MM.1S (cell line): Measurements from ENCODE around the gene PARD3.
A peak's percentile ranks its signal among the peaks of the same experiment; 100 is the strongest.

Source experiments
- DNase-seq: peaks from one replicate; pipeline ENCODE4 v3.0.0-alpha.2; 2015
- H2AFZ ChIP-seq: fragments of 300-600 bp; sonication (generic); 2 replicates; pipeline ENCODE4 v1.6.0; 2016; ENCODE audit warnings: antibody characterized with exemption, low read length
- H3F3A ChIP-seq: fragments of 300-600 bp; sonication (generic); 2 replicates; pipeline ENCODE4 v1.6.1; 2016; ENCODE audit warnings: mild to moderate bottlenecking, antibody characterized with exemption, low read length, moderate library complexity, mixed read lengths; ENCODE audit not compliant: insufficient read depth
- H3K27ac ChIP-seq: fragments of 300-600 bp; sonication (generic); 2 replicates; pipeline ENCODE4 v1.5.1; 2016; ENCODE audit warnings: mild to moderate bottlenecking, low read length
- H3K27me3 ChIP-seq: fragments of 300-600 bp; sonication (generic); replicated peaks from 2 replicates; pipeline ENCODE4 v1.6.0; 2016; ENCODE audit warnings: low read length; ENCODE audit not compliant: insufficient read depth
- H3K36me3 ChIP-seq: fragments of 300-600 bp; sonication (generic); replicated peaks from 2 replicates; pipeline ENCODE4 v1.6.1; 2016; ENCODE audit warnings: mild to moderate bottlenecking, low read length, mixed read lengths; ENCODE audit not compliant: insufficient read depth
- H3K4me1 ChIP-seq: fragments of 300-600 bp; sonication (generic); 2 replicates; pipeline ENCODE4 v1.6.1; 2016; ENCODE audit warnings: low read length, mixed read lengths
- H3K4me2 ChIP-seq: fragments of 300-600 bp; sonication (generic); 2 replicates; pipeline ENCODE4 v1.6.0; 2016; ENCODE audit warnings: low read depth, low read length
- H3K4me3 ChIP-seq: fragments of 300-600 bp; sonication (generic); 2 replicates; pipeline ENCODE4 v1.5.1; 2016; ENCODE audit warnings: low read length, mixed read lengths
- H3K79me2 ChIP-seq: fragments of 300-600 bp; sonication (generic); 2 replicates; pipeline ENCODE4 v1.6.1; 2016; ENCODE audit warnings: mixed run types, low read length, mixed read lengths
- H3K9ac ChIP-seq: fragments of 300-600 bp; sonication (generic); 2 replicates; pipeline ENCODE4 v1.6.1; 2016; ENCODE audit warnings: low read length, mixed read lengths
- H3K9me2 ChIP-seq: fragments of 300-600 bp; sonication (generic); replicated peaks from 2 replicates; pipeline ENCODE4 v1.6.1; 2016; ENCODE audit warnings: mild to moderate bottlenecking, low read length, mixed read lengths; ENCODE audit not compliant: insufficient read depth
- H3K9me3 ChIP-seq: fragments of 300-600 bp; sonication (generic); replicated peaks from 2 replicates; pipeline ENCODE4 v1.6.1; 2016; ENCODE audit warnings: mild to moderate bottlenecking, low read length, mixed read lengths; ENCODE audit not compliant: insufficient read depth
- H4K20me1 ChIP-seq: fragments of 300-600 bp; sonication (generic); 2 replicates; pipeline ENCODE4 v1.6.1; 2016; ENCODE audit warnings: mild to moderate bottlenecking, low read length, moderate library complexity, mixed read lengths; ENCODE audit not compliant: insufficient read depth
- CTCF ChIP-seq: fragments of 300-600 bp; sonication (generic); IDR thresholded peaks from 2 replicates; pipeline ENCODE4 v1.5.1; 2016; ENCODE audit warnings: antibody characterized with exemption, low read length, mixed read lengths
- EZH2 ChIP-seq: fragments of 300-600 bp; sonication (generic); optimal IDR thresholded peaks from 2 replicates; pipeline ENCODE3; 2017; ENCODE audit warnings: low read depth, mild to moderate bottlenecking, antibody characterized with exemption, low read length, mixed read lengths
- EZH2phosphoT487 ChIP-seq: fragments of 300-600 bp; sonication (generic); IDR thresholded peaks from 2 replicates; pipeline ENCODE4 v1.6.1; 2018; ENCODE audit warnings: antibody characterized with exemption, low read length

The PARD3 gene

DNA sequence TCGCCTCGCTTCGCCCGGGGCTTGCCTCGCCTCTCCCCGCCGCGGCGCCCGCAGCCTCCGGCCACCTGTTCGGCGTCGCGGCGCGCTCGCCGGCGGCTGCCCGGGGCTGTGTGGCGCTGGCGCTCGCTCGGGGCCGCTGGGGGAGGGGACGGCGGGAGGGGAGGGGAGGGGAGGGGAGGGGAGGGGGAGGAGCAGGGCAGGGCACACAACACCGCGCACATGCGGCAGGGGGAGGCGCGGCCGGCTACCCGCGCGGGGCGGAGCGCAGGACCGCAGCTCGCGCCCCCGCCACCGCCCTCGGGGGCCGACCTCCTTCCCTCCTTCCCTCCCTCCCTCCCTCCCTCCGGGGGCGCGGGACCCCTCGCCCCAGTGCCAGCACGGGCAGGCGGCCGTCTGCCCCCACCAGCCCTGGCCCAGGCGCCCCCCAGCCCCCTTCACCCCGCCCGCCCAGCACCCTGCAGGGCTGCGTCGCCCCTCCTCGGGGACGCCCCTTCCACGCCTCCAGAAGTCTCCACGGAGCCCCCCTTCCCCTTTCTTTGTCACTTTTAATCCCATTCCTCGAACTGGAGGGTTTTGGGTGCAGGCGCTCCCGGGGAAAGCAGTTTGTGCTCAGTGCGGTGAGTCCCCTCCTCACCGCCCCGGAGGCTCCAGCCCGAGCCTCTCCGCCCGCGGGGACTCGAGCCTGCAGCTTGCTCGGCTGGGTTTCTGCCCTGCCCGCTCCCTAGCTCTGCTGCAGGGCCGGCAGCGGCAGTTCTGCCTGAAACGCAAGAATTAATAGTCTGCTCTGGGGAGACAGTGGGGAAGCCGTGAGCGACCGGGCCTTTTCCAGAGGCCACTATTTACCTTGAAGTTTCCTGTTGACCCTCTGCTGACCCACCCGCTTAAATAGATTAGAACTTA, at the start of gene PARD3:
Gene PARD3, minus strand, starts transcription at position 112 of the 900 bp plus-strand sequence. CDS start 301 bp downstream, outside the sequence.
- Histone ChIP-seq H3F3A (peaks cover 9% of the 10 kb centered on the region), H3K36me3 (no peaks in the 10 kb centered on the region), H3K79me2 (peaks cover 40% of the 10 kb centered on the region), H3K27ac (no peak within 1 kb of the TSS), H3K4me3 (peak within 1 kb of the TSS; percentile 87), H3K9ac (peak within 1 kb of the TSS; percentile 72), H3K4me2 (peak within 1 kb of the TSS; percentile 96), H3K27me3 (no peaks in the 10 kb centered on the region), H3K4me1 (peaks cover 17% of the 10 kb centered on the region; the same call in 1 of the 2 replicates), H3K9me3 (no peaks in the 10 kb centered on the region), H3K9me2 (no peaks in the 10 kb centered on the region), H4K20me1 (peaks cover 9% of the 10 kb centered on the region), H2AFZ (peak within 1 kb of the TSS; percentile 88)
- peak; percentile 83 for DNase-seq
- no peak for TF ChIP-seq CTCF
- TF ChIP-seq EZH2, result no peak
- TF ChIP-seq EZH2phosphoT487, result no peak

GRCh38 chr10:34864149-34865067, 49.3 kb upstream of the PARD3 start:
- Histone ChIP-seq H3K9me3 (no peaks in the 10 kb centered on the region), H3F3A (no peaks in the 10 kb centered on the region), H3K4me2 (peak overlapping the region; percentile 82), H3K4me3 (peak overlapping the region; percentile 36), H3K4me1 (peaks cover 13% of the 10 kb centered on the region; the same call in 1 of the 2 replicates), H3K27me3 (no peaks in the 10 kb centered on the region), H4K20me1 (no peaks in the 10 kb centered on the region), H3K9ac (peak overlapping the region; percentile 20; the same call in 1 of the 2 replicates), H3K79me2 (no peaks in the 10 kb centered on the region), H2AFZ (peak overlapping the region; percentile 42), H3K27ac (peak overlapping the region; percentile 51; the same call in 1 of the 2 replicates), H3K9me2 (no peaks in the 10 kb centered on the region), H3K36me3 (no peaks in the 10 kb centered on the region)
- no peak for TF ChIP-seq EZH2
- no peak for TF ChIP-seq EZH2phosphoT487
- no peak for TF ChIP-seq CTCF
- peak; percentile 35 for DNase-seq

DNA sequence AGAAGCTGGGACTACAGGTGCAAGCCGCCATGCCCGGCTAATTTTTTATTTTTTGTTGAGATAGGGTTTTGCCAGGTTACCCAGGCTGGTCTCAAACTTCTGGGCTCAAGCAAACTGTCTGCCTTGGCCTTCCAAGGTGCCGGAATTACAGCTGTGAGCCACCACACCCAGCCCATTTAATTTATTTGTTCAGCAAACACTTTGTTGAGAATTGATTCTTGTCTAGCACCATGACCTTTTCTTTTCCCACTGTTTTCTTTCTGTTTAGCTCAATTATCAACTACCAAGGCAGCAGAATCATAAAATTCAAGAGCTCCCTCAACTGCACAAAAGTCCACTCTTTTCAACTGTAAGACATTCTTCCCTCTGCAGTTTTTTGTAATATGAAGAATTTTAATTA, 47.8 kb upstream of the PARD3 start:
- Histone ChIP-seq H3F3A (no peaks in the 10 kb centered on the region), H2AFZ (no peak overlapping the region), H3K36me3 (no peaks in the 10 kb centered on the region), H3K9ac (no peak overlapping the region), H3K4me2 (no peak overlapping the region), H3K4me1 (0 out of 2 replicates have a peak, but pooled peaks cover 6% of the 10 kb centered on the region), H3K79me2 (no peaks in the 10 kb centered on the region), H3K9me3 (no peaks in the 10 kb centered on the region), H3K4me3 (no peak overlapping the region), H3K9me2 (no peaks in the 10 kb centered on the region), H3K27ac (no peak overlapping the region), H4K20me1 (no peaks in the 10 kb centered on the region), H3K27me3 (no peaks in the 10 kb centered on the region)
- no peak for TF ChIP-seq EZH2phosphoT487
- TF ChIP-seq EZH2, result no peak
- TF ChIP-seq CTCF, result no peak
- no peak for DNase-seq
